Prostate gland (tissue), 2 donors: ENCODE results near the gene TAGAP.
A peak's percentile ranks its signal among the peaks of the same experiment; 100 is the strongest.

Experiments used
- CTCF ChIP-seq, 4 experiments: fragments of 200-600 bp in 2 of 4; fragments of 450-650 bp in 2 of 4; sonication (generic) in 2 of 4; IDR thresholded peaks; 1 replicate in 3 of 4; 2 replicates in 1 of 4; pipeline ENCODE4 v1.5.1; 2016 to 2019; ENCODE audit warnings: antibody characterized with exemption in 4 of 4, mild to moderate bottlenecking in 2 of 4, moderate library complexity in 2 of 4
- POLR2A ChIP-seq: fragments of 450-650 bp; IDR thresholded peaks from one replicate; pipeline ENCODE4 v1.6.1; 2016; ENCODE audit warnings: antibody characterized with exemption, mild to moderate bottlenecking

GRCh38 chr6:159042826-159043181 lies 2.0 kb downstream of the TAGAP start:
- TF ChIP-seq POLR2A (no peak), CTCF (IDR thresholded peaks at IDR 0.05) (peak in 1 of 4 experiments; percentile 2)
